PC-3 (cell line): ENCODE results near the gene JAZF1.

Experiments
- CTCF ChIP-seq: fragments of 300-600 bp; sonication (generic); conservative IDR thresholded peaks from 2 replicates; pipeline ENCODE4 v1.5.1; 2017; ENCODE audit warnings: antibody characterized with exemption, low read depth, mild to moderate bottlenecking, low read length
- EZH2 ChIP-seq: fragments of 300-600 bp; sonication (generic); IDR thresholded peaks from one replicate; pipeline ENCODE4 v1.6.1; 2017; ENCODE audit warnings: antibody characterized with exemption, mild to moderate bottlenecking, low read length; ENCODE audit not compliant: unreplicated experiment
- EZH2phosphoT487 ChIP-seq: fragments of 300-600 bp; sonication (generic); IDR thresholded peaks from 2 replicates; pipeline ENCODE4 v1.6.1; 2018; ENCODE audit warnings: mild to moderate bottlenecking, antibody characterized with exemption, low read length, borderline replicate concordance

GRCh38 chr7:28116041-28116440 is 64.6 kb downstream of the JAZF1 start:
- TF ChIP-seq CTCF, result no peak
- no peak for TF ChIP-seq EZH2
- no peak for TF ChIP-seq EZH2phosphoT487
